HL-60 (cell line): ENCODE results near the gene ZNF514.

ENCODE experiments used
- CTCF ChIP-seq: IDR thresholded peaks from one replicate; pipeline ENCODE4 v1.5.1; 2011; ENCODE audit warnings: low read length, control low read depth, inconsistent platforms; ENCODE audit not compliant: insufficient read depth
- GABPA ChIP-seq: IDR thresholded peaks from 2 replicates; pipeline ENCODE4 v1.6.1; 2012; ENCODE audit warnings: low read depth
- REST ChIP-seq: IDR thresholded peaks from 2 replicates; pipeline ENCODE4 v1.6.1; 2012; ENCODE audit warnings: low read depth; ENCODE audit not compliant: insufficient replicate concordance

GRCh38 chr2:95099910-95100309 is 59.7 kb downstream of the ZNF514 start:
- TF ChIP-seq CTCF: no peak
- no peak for TF ChIP-seq REST
- TF ChIP-seq GABPA: no peak
